ENCODE results near the gene LDB3. TPM values are rescaled to one million over a fixed set of nuclear protein-coding genes. Genes with fewer than 3 reads are reported as not detected.

LDB3 gene
- total and polyA plus RNA-seq, 11 donors, result 165 to 1,759 (median 1,273) TPM

DNA sequence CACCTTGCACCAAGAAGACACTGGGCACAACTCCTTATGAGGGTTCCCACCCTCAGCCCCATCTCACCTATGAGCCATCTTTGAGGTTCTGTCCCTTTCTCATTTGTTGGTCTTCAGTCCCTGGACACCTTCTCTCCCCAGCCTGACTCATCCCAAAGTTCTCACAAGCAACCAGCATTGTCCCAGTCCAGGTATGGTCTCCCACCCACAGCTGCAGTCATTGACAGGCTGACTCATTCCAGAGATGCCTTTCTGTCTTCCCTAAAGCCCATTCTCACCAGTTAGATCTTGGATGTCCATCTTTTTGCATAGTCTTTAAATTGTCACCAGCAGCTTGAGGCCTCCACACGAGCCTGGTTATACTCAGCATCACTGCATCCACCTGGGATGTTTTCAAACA is 61.4 kb downstream of the LDB3 start:
- H3K4me3 ChIP-seq, result no peak overlapping the region
- DNase-seq (no peak), ATAC-seq (no peak)
- peak overlapping the region in 7 of 12 donors; percentile 40 to 94 (median 86) for H3K27ac ChIP-seq
- 47 to 52% (median 49%) methylated on average over 1 of the region's 1 CpG for WGBS, 4 donors
- H3K9me3 ChIP-seq, result no peaks in the 10 kb centered on the region
- peaks cover 0 to 87% (median 29%) of the 10 kb centered on the region in 12 donors for H3K4me1 ChIP-seq
- H3K36me3 ChIP-seq, result peaks cover 0 to 69% (median 12%) of the 10 kb centered on the region in 9 donors
- no peak for TF ChIP-seq POLR2A (IDR thresholded peaks at IDR 0.05)
- TF ChIP-seq, protein P1, sequence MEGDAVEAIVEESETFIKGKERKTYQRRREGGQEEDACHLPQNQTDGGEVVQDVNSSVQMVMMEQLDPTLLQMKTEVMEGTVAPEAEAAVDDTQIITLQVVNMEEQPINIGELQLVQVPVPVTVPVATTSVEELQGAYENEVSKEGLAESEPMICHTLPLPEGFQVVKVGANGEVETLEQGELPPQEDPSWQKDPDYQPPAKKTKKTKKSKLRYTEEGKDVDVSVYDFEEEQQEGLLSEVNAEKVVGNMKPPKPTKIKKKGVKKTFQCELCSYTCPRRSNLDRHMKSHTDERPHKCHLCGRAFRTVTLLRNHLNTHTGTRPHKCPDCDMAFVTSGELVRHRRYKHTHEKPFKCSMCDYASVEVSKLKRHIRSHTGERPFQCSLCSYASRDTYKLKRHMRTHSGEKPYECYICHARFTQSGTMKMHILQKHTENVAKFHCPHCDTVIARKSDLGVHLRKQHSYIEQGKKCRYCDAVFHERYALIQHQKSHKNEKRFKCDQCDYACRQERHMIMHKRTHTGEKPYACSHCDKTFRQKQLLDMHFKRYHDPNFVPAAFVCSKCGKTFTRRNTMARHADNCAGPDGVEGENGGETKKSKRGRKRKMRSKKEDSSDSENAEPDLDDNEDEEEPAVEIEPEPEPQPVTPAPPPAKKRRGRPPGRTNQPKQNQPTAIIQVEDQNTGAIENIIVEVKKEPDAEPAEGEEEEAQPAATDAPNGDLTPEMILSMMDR (IDR thresholded peaks at IDR 0.05), result no peak
- intact Hi-C loops (cut with DNase I), result loop anchor here in 1 of 10 donors (5.0 kb wide), 1 partner anchor 173 kb away; no protein-coding TSS in a partner anchor
- no peaks in the 10 kb centered on the region for H3K27me3 ChIP-seq

GRCh38 chr10:86730227-86730626 is 61.9 kb downstream of the LDB3 start:
- peaks cover 0 to 84% (median 29%) of the 10 kb centered on the region in 12 donors for H3K4me1 ChIP-seq
- peaks cover 0 to 64% (median 12%) of the 10 kb centered on the region in 9 donors for H3K36me3 ChIP-seq
- H3K27ac ChIP-seq, result peak overlapping the region in 9 of 12 donors; percentile 23 to 94 (median 65)
- ATAC-seq (peak; percentile 17 to 50 (median 24)), DNase-seq (peak in 4 of 5 donors; percentile 60 to 76 (median 64))
- no peaks in the 10 kb centered on the region for H3K9me3 ChIP-seq
- no peak for TF ChIP-seq POLR2A (IDR thresholded peaks at IDR 0.05)
- TF ChIP-seq, protein P1 (IDR thresholded peaks at IDR 0.05), result no peak
- intact Hi-C loops (cut with DNase I), result loop anchor here in 1 of 10 donors (5.0 kb wide), 1 partner anchor 172 kb away; no protein-coding TSS in a partner anchor
- no peaks in the 10 kb centered on the region for H3K27me3 ChIP-seq
- no peak overlapping the region for H3K4me3 ChIP-seq
- 57 to 68% (median 59%) methylated on average over 1 of the region's 1 CpG for WGBS, 4 donors

- ATAC-seq (peak; percentile 1 to 7 (median 2)), DNase-seq (no peak)
- TF ChIP-seq, protein P1 (IDR thresholded peaks at IDR 0.05), result no peak
- no peak for TF ChIP-seq POLR2A (IDR thresholded peaks at IDR 0.05)
- H3K4me3 ChIP-seq, result peak overlapping the region in 1 of 12 donors; percentile 19
- 45 to 62% (median 54%) methylated on average over 13 of the region's 13 CpGs for WGBS, 4 donors
- H3K4me1 ChIP-seq, result peaks cover 0 to 61% (median 27%) of the 10 kb centered on the region in 12 donors
- intact Hi-C loops (cut with DNase I), result loop anchor here in 1 of 10 donors (5.0 kb wide), 1 partner anchor 170 kb away; no protein-coding TSS in a partner anchor
- peak overlapping the region; percentile 58 to 94 (median 90) for H3K27ac ChIP-seq
- no peaks in the 10 kb centered on the region for H3K9me3 ChIP-seq
- H3K27me3 ChIP-seq, result peaks cover 0 to 7% (median 0%) of the 10 kb centered on the region in 9 donors
- peaks cover 0 to 41% (median 9%) of the 10 kb centered on the region in 9 donors for H3K36me3 ChIP-seq
Observed at GRCh38 chr10:86732771-86733170, 64.5 kb downstream of the LDB3 start.

DNA sequence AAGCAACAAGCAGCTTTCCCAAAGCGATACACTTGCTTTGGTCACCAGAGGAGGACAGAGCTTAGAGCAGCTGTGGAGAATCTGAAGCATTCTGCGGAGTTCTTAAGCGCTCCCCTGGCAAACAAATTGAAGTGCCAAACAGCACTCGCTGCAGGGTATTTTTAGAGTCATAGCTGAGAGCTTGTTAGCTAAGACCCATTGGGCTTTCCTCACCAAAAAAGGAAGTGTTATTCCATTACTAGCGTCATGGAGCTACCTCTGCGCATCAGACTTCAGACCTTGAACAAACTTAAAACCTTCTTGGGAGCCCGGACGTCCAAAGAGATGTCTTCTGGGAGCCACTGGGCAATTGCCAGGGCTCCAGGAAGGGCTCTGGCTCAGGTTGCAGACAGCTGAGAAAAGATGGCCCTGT is 65.0 kb downstream of the LDB3 start:
- ATAC-seq (peak; percentile 60 to 70 (median 64)), DNase-seq (peak in 4 of 5 donors; percentile 40 to 56 (median 50))
- Histone ChIP-seq H3K4me1 (peaks cover 0 to 58% (median 27%) of the 10 kb centered on the region in 12 donors), H3K27me3 (peaks cover 0 to 7% (median 0%) of the 10 kb centered on the region in 9 donors), H3K4me3 (peak overlapping the region in 1 of 12 donors; percentile 19), H3K9me3 (no peaks in the 10 kb centered on the region), H3K36me3 (peaks cover 0 to 36% (median 4%) of the 10 kb centered on the region in 9 donors), H3K27ac (peak overlapping the region; percentile 58 to 94 (median 90))
- intact Hi-C loops (cut with DNase I), result loop anchor here in 1 of 10 donors (5.0 kb wide), 1 partner anchor 169 kb away; no protein-coding TSS in a partner anchor
- WGBS, 4 donors, result 35 to 50% (median 43%) methylated on average over 8 of the region's 8 CpGs
- TF ChIP-seq POLR2A (IDR thresholded peaks at IDR 0.05), result no peak
- TF ChIP-seq, protein P1 (IDR thresholded peaks at IDR 0.05), result peak in 1 of 12 donors; percentile 14

All from heart left ventricle (tissue), 16 donors.